K562 (cell line): ENCODE measurements around the gene CSMD2. TPM values are rescaled to one million over a fixed set of nuclear protein-coding genes. Genes with fewer than 3 reads are reported as not detected.

Source experiments
- ATAC-seq: fragments of 200-7000 bp; cut with Tn5 transposase; 3 replicates; pipeline ENCODE4 v1.9.1; 2020; ENCODE audit warnings: moderate library complexity
- BruUV-seq: library from RNA; stranded (reverse); fragments of 400-500 nt; replicated peaks from 2 replicates; lab custom pipeline; 2021; lab: Mats Ljungman, UMichigan
- CTCF ChIA-PET: fragments of 300-600 bp; formaldehyde crosslinking; extraction: SDS; loops from one replicate; lab custom pipeline; 2021; ENCODE audit warnings: low intra/inter-chr PET ratio; lab: Yijun Ruan, JAX
- POLR2A ChIA-PET: fragments of 300-600, 350-650 bp; sonication (Branson Sonifier 250); formaldehyde crosslinking; extraction: SDS; loops from one replicate; lab custom pipeline; 2021; ENCODE audit warnings: antibody characterized with exemption, inconsistent platforms; lab: Yijun Ruan, JAX
- DNase-seq, 4 experiments: peaks; one replicate each; pipeline versions ENCODE4 v3.0.0 to v3.0.0-alpha.2; 2011 to 2018; ENCODE audit warnings: low spot score in 3 of 4, mixed read lengths in 3 of 4; ENCODE audit errors: extremely low read depth in 1 of 4
- FAIRE-seq: peaks from 2 replicates; lab custom pipeline; 2011; peaks lifted over from hg19 to GRCh38; lab: Jason Lieb, UNC
- H2AFZ ChIP-seq: 2 replicates; pipeline ENCODE4 v1.6.0; 2011; ENCODE audit warnings: low read depth, low read length, control low read depth, inconsistent platforms
- H3K27ac ChIP-seq: fragments of 200-600 bp; 3 replicates; pipeline ENCODE4 v1.8.0; 2011; ENCODE audit warnings: low read depth, mild to moderate bottlenecking, control low read depth, inconsistent platforms, low read length, moderate library complexity, mixed read lengths; ENCODE audit errors: extremely low read depth
- H3K27me3 ChIP-seq, 2 experiments: fragments of 300-600 bp in 1 of 2; 2 replicates in 1 of 2; 3 replicates in 1 of 2; pipeline versions ENCODE4 v1.6.0 to v1.8.0; 2011; ENCODE audit warnings: inconsistent platforms in 2 of 2, low read length in 2 of 2, mild to moderate bottlenecking in 1 of 2, mixed read lengths in 1 of 2, moderate library complexity in 1 of 2; ENCODE audit not compliant: control insufficient read depth in 2 of 2, insufficient read depth in 2 of 2
- H3K36me3 ChIP-seq: fragments of 300-600 bp; 3 replicates; pipeline ENCODE4 v1.8.0; 2011; ENCODE audit warnings: mild to moderate bottlenecking, low read length, inconsistent platforms; ENCODE audit not compliant: control insufficient read depth, insufficient read depth
- H3K4me1 ChIP-seq, 2 experiments: fragments of 200-600 bp in 1 of 2; replicated peaks in 1 of 2; 2 replicates in 1 of 2; 3 replicates in 1 of 2; pipeline versions ENCODE4 v1.5.1 to v1.8.0; 2011; ENCODE audit warnings: inconsistent platforms in 2 of 2, low read length in 2 of 2, mild to moderate bottlenecking in 1 of 2, mixed read lengths in 1 of 2, moderate library complexity in 1 of 2; ENCODE audit not compliant: control insufficient read depth in 2 of 2, insufficient read depth in 2 of 2
- H3K4me2 ChIP-seq: 2 replicates; pipeline ENCODE4 v1.6.1; 2011; ENCODE audit warnings: low read length, control low read depth, inconsistent platforms, mixed read lengths; ENCODE audit not compliant: insufficient read depth
- H3K4me3 ChIP-seq: fragments of 200-600 bp; sonication (generic), shearing (Covaris generic); 2 replicates; pipeline ENCODE4 v1.5.1; 2016; ENCODE audit warnings: control low read depth, inconsistent platforms
- H3K79me2 ChIP-seq: fragments of 200-600 bp; 3 replicates; pipeline ENCODE4 v1.8.0; 2011; ENCODE audit warnings: low read length, inconsistent platforms; ENCODE audit not compliant: control insufficient read depth, insufficient read depth
- H3K9ac ChIP-seq, 2 experiments: 2 replicates each; pipeline versions ENCODE4 v1.6.0 to v1.6.1; 2011; ENCODE audit warnings: low read depth in 2 of 2, low read length in 2 of 2, control low read depth in 1 of 2, inconsistent platforms in 1 of 2, mild to moderate bottlenecking in 1 of 2, mixed read lengths in 1 of 2; ENCODE audit not compliant: insufficient read depth in 1 of 2
- H3K9me1 ChIP-seq: one replicate; pipeline ENCODE4 v1.6.0; 2011; ENCODE audit warnings: inconsistent platforms, mild to moderate bottlenecking, low read length, moderate library complexity; ENCODE audit not compliant: control insufficient read depth, insufficient read depth
- H3K9me3 ChIP-seq: replicated peaks from 2 replicates; pipeline ENCODE4 v1.5.1; 2011; ENCODE audit warnings: low read depth, low read length, inconsistent platforms; ENCODE audit not compliant: control insufficient read depth, insufficient read depth
- H4K20me1 ChIP-seq: replicated peaks from 2 replicates; pipeline ENCODE4 v1.6.1; 2011; ENCODE audit warnings: low read length, inconsistent platforms, mixed read lengths; ENCODE audit not compliant: control insufficient read depth, insufficient read depth
- BCL6 ChIP-seq: fragments of 250-450 bp; sonication (Bioruptor Pico); IDR thresholded peaks from 2 replicates; pipeline ENCODE4 v1.4.0; 2020
- GTF2F1 ChIP-seq: IDR thresholded peaks from 2 replicates; pipeline ENCODE4 v1.6.1; 2011; ENCODE audit warnings: low read depth, low read length, improper control_type of control experiment
- HEY1 ChIP-seq: fragments of 250-450 bp; sonication (Bioruptor Pico); IDR thresholded peaks from 2 replicates; pipeline ENCODE4 v1.5.0; 2020; ENCODE audit warnings: mild to moderate bottlenecking, moderate library complexity, borderline replicate concordance
- MAZ ChIP-seq, 2 experiments: fragments of 450-650 bp in 1 of 2; sonication (generic) in 1 of 2; formaldehyde crosslinking; IDR thresholded peaks in 1 of 2; conservative IDR thresholded peaks in 1 of 2; 2 replicates each; pipeline versions ENCODE4 v1.4.0 to v1.5.0; 2020; ENCODE audit warnings: mild to moderate bottlenecking in 1 of 2, missing genetic modification reagents in 1 of 2
- MTA3 ChIP-seq: fragments of 450-650 bp; formaldehyde crosslinking; IDR thresholded peaks from 2 replicates; pipeline ENCODE4 v1.6.1; 2017; ENCODE audit warnings: mild to moderate bottlenecking, borderline replicate concordance
- NUFIP1 ChIP-seq: fragments of 450-650 bp; IDR thresholded peaks from 2 replicates; pipeline ENCODE4 v1.6.1; 2018; ENCODE audit not compliant: partially characterized antibody
- RBM17 ChIP-seq: fragments of 200-400 bp; formaldehyde crosslinking; IDR thresholded peaks from 2 replicates; pipeline ENCODE4 v1.6.1; 2017; ENCODE audit warnings: low read depth, mild to moderate bottlenecking, low read length, borderline replicate concordance
- SIX5 ChIP-seq, 2 experiments: IDR thresholded peaks; 2 replicates each; pipeline ENCODE4 v1.6.1; 2011; ENCODE audit warnings: low read length in 2 of 2, borderline replicate concordance in 1 of 2, low read depth in 1 of 2, mild to moderate bottlenecking in 1 of 2, moderate library complexity in 1 of 2; ENCODE audit not compliant: insufficient read depth in 1 of 2
- TFAP4 ChIP-seq: sonication (generic); formaldehyde crosslinking; IDR thresholded peaks from 2 replicates; pipeline ENCODE4 v1.8.0; 2022; ENCODE audit warnings: missing genetic modification reagents, mild to moderate bottlenecking, moderate library complexity, borderline replicate concordance
- ZNF699 ChIP-seq: fragments of 250-450 bp; sonication (Bioruptor Pico); IDR thresholded peaks from 2 replicates; pipeline ENCODE4 v1.8.0; 2021; ENCODE audit warnings: mild to moderate bottlenecking, moderate library complexity; ENCODE audit not compliant: insufficient replicate concordance
- WGBS: fragments of 100-300 bp; shearing (Covaris generic); methylation state at CpG from one replicate; pipeline ENCODE4 v1.1.6; 2016; ENCODE audit warnings: low coverage, mixed read lengths; ENCODE audit not compliant: insufficient coverage; ENCODE audit errors: missing lambda C conversion rate; 5-methylcytosine and 5-hydroxymethylcytosine counted together
- in situ Hi-C: fragments of 300-500 bp; cut with MboI; formaldehyde crosslinking; loops from 4 replicates; pipeline ENCODE4 v1.15.0; 2018; ENCODE audit warnings: inconsistent platforms, mixed read lengths
- intact Hi-C: fragments of 100-400 bp; cut with micrococcal nuclease; formaldehyde crosslinking; loops from 2 replicates; pipeline ENCODE4 v1.14.2; 2022
- polyA plus RNA-seq, 8 experiments: library from polyadenylated mRNA; depleted of rRNA in 4 of 8; stranded (reverse) in 5 of 8; unstranded in 3 of 8; fragments of >200 nt; fragmentation: Nextera tagmentation in 2 of 8; fragmentation: Illumina TruSeq in 1 of 8; extraction: Ambion mirVana in 2 of 8; extraction: Trizol in 1 of 8; gene quantifications; 2 replicates each; pipeline versions ENCODE4 v1.2.1 to v1.2.3, GENCODE V29; 2011 to 2014; ENCODE audit warnings: inconsistent platforms in 1 of 8, missing spikeins in 1 of 8
- total RNA-seq, 7 experiments: library from RNA; depleted of rRNA in 6 of 7; stranded (reverse); fragments of >200 nt in 6 of 7; fragmentation: Illumina TruSeq in 2 of 7; extraction: Trizol in 2 of 7; gene quantifications; 2 replicates each; pipeline versions ENCODE4 v1.2.1 to v1.2.3, GENCODE V29; 2011 to 2021; ENCODE audit warnings: low replicate concordance in 1 of 7
- TF ChIP-seq, protein P1 (sequence below): fragments of 250-450 bp; sonication (Bioruptor Pico); IDR thresholded peaks from 2 replicates; pipeline ENCODE4 v1.8.0; 2022; ENCODE audit warnings: inconsistent platforms, mild to moderate bottlenecking, moderate library complexity, borderline replicate concordance
- TF ChIP-seq, protein P2 (sequence below): fragments of 250-450 bp; sonication (Bioruptor Pico); IDR thresholded peaks from 2 replicates; pipeline ENCODE4 v1.8.0; 2021; ENCODE audit warnings: moderate library complexity, mild to moderate bottlenecking, inconsistent platforms
- TF ChIP-seq, protein P3 (sequence below): fragments of 450-650 bp; formaldehyde crosslinking; IDR thresholded peaks from 2 replicates; pipeline ENCODE4 v1.4.0; 2022; ENCODE audit warnings: missing genetic modification characterization
- TF ChIP-seq, protein P4 (sequence below): fragments of 450-650 bp; formaldehyde crosslinking; IDR thresholded peaks from 2 replicates; pipeline ENCODE4 v1.4.0; 2022; ENCODE audit warnings: missing genetic modification characterization

Gene CSMD2
- total and polyA plus RNA-seq, 9 of the 15 experiments (the other 6 are each of a cell fraction or from before 2014, with no cell fraction given): not detected

DNA sequence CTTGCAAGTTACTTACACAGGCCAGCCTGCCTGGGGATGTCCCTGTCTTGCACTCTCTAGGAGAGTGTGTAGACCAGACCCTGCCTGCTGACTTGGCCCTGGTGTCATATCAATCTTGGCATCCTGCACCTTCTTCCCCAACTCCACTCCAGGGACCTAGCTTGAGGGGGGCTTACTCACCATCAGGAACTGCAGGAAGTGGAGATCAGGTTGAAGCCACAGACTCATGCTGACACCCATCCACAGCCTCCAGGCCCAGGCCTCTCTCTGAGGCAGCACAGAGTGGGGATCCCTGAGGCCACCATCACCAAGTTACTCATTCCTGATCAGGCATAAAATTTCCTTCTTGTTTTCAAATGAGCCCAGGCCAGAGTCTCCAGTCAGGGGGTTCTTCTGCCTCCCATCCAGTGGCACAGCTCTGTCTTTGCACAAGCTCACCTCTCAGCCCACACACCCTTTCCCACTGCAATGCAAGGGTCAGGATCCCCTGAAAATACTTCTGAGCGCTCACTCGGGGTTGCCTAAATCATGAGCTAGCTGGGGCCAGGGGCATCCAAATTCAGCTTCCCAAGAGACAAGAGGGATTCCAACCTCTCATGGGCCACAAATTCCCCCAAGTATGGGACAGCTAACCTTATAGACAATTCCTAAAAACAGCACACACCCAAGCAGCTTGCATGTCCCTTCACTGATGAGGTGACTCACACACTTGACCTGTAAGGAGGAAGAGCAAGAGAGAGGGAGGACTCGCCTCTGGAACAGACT lies 33.5 kb downstream of the CSMD2 start:
- DNase-seq (no peak), ATAC-seq (no peak), FAIRE-seq (no peak)
- no peak overlapping the region for H3K9ac ChIP-seq
- no peaks in the 10 kb centered on the region for H4K20me1 ChIP-seq
- in situ Hi-C loops: no loop called here
- no peak for TF ChIP-seq GTF2F1
- no peak for TF ChIP-seq ZNF699 (CRISPR knock-in tag)
- TF ChIP-seq, protein P1, sequence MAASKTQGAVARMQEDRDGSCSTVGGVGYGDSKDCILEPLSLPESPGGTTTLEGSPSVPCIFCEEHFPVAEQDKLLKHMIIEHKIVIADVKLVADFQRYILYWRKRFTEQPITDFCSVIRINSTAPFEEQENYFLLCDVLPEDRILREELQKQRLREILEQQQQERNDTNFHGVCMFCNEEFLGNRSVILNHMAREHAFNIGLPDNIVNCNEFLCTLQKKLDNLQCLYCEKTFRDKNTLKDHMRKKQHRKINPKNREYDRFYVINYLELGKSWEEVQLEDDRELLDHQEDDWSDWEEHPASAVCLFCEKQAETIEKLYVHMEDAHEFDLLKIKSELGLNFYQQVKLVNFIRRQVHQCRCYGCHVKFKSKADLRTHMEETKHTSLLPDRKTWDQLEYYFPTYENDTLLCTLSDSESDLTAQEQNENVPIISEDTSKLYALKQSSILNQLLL (CRISPR knock-in tag): no peak
- no peak for TF ChIP-seq TFAP4
- no peak for TF ChIP-seq SIX5 (IDR thresholded peaks at IDR 0.05; ENCODE audit: borderline replicate concordance in 1 of 2, insufficient read depth in 1 of 2, low read depth in 1 of 2, low read length in 2 of 2)
- TF ChIP-seq BCL6 (CRISPR knock-in tag): no peak
- TF ChIP-seq RBM17: no peak
- no peak for TF ChIP-seq MAZ (CRISPR knock-in tag; conservative IDR thresholded peaks at IDR 0.05 in 1 of 2, IDR thresholded peaks at IDR 0.05 in 1 of 2)
- no peak for TF ChIP-seq NUFIP1
- TF ChIP-seq MTA3: no peak
- TF ChIP-seq, protein P2, sequence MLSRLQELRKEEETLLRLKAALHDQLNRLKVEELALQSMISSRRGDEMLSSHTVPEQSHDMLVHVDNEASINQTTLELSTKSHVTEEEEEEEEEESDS: no peak
- TF ChIP-seq HEY1 (CRISPR knock-in tag): no peak
- TF ChIP-seq, protein P3, sequence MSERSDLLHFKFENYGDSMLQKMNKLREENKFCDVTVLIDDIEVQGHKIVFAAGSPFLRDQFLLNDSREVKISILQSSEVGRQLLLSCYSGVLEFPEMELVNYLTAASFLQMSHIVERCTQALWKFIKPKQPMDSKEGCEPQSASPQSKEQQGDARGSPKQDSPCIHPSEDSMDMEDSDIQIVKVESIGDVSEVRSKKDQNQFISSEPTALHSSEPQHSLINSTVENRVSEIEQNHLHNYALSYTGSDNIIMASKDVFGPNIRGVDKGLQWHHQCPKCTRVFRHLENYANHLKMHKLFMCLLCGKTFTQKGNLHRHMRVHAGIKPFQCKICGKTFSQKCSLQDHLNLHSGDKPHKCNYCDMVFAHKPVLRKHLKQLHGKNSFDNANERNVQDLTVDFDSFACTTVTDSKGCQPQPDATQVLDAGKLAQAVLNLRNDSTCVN (CRISPR knock-in tag): no peak
- TF ChIP-seq, protein P4, sequence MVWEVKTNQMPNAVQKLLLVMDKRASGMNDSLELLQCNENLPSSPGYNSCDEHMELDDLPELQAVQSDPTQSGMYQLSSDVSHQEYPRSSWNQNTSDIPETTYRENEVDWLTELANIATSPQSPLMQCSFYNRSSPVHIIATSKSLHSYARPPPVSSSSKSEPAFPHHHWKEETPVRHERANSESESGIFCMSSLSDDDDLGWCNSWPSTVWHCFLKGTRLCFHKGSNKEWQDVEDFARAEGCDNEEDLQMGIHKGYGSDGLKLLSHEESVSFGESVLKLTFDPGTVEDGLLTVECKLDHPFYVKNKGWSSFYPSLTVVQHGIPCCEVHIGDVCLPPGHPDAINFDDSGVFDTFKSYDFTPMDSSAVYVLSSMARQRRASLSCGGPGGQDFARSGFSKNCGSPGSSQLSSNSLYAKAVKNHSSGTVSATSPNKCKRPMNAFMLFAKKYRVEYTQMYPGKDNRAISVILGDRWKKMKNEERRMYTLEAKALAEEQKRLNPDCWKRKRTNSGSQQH (CRISPR knock-in tag): no peak
- no peak overlapping the region for H3K4me3 ChIP-seq
- ChIA-PET CTCF (no interaction called here), POLR2A (interaction anchor here (0.6 kb wide), 1 partner anchor 11 kb away, joined by 3 read pairs; no protein-coding TSS in a partner anchor)
- intact Hi-C loops: no loop called here
- WGBS: 0% methylated on average over 3 of the region's 3 CpGs
- no peaks in the 10 kb centered on the region for H3K9me3 ChIP-seq
- H3K36me3 ChIP-seq: no peaks in the 10 kb centered on the region
- H3K4me2 ChIP-seq: no peak overlapping the region
- H3K79me2 ChIP-seq: no peaks in the 10 kb centered on the region
- no peak overlapping the region for H3K27ac ChIP-seq
- BruUV-seq: no TSS peak
- peaks cover 0 to 18% of the 10 kb centered on the region in 2 experiments; a peak in 2 of 5 replicates for H3K27me3 ChIP-seq
- H3K4me1 ChIP-seq: no peaks in the 10 kb centered on the region
- H3K9me1 ChIP-seq: no peaks in the 10 kb centered on the region
- no peak overlapping the region for H2AFZ ChIP-seq
